Right hindlimb (tissue), 1 donor: ENCODE measurements around the gene NEURL3.
"Not testable (repeated sequence)": the region's sequence is repeated elsewhere in the genome, so short reads cannot be mapped to it uniquely, and the experiment has no call there.

Source experiments
- DNase-seq: peaks from one replicate; pipeline ENCODE4 v3.0.0-alpha.2; 2018

Gene NEURL3

GRCh38 chr2:96505231-96505889 lies at the start of gene NEURL3:
TSS of gene NEURL3 (minus strand) at chr2:96505357. CDS start at chr2:96505286, 71 bp downstream.
- DNase-seq, result no peak

- no peak for DNase-seq
Observed at GRCh38 chr2:96554293-96555145, 49.4 kb upstream of the NEURL3 start.

- DNase-seq, result not testable (repeated sequence)
Observed at GRCh38 chr2:96553957-96554292, 48.8 kb upstream of the NEURL3 start.

- DNase-seq, result no peak
Observed at GRCh38 chr2:96553176-96553956, 48.2 kb upstream of the NEURL3 start.

- no peak for DNase-seq
Observed at GRCh38 chr2:96552315-96553175, 47.4 kb upstream of the NEURL3 start.

- DNase-seq, result no peak
Observed at GRCh38 chr2:96551605-96552314, 46.6 kb upstream of the NEURL3 start.

GRCh38 chr2:96550787-96551604 lies 45.8 kb upstream of the NEURL3 start:
- no peak for DNase-seq

GRCh38 chr2:96549967-96550786 lies 45.0 kb upstream of the NEURL3 start:
- no peak for DNase-seq

- no peak for DNase-seq
Observed at GRCh38 chr2:96549466-96549785, 44.3 kb upstream of the NEURL3 start.

- no peak for DNase-seq
Observed at GRCh38 chr2:96548558-96549465, 43.7 kb upstream of the NEURL3 start.

- no peak for DNase-seq
Observed at GRCh38 chr2:96547731-96548171, 42.6 kb upstream of the NEURL3 start.

- no peak for DNase-seq
Observed at GRCh38 chr2:96547203-96547641, 42.1 kb upstream of the NEURL3 start.

- DNase-seq, result no peak
Observed at GRCh38 chr2:96546797-96547196, 41.6 kb upstream of the NEURL3 start.

- DNase-seq, result no peak
Observed at GRCh38 chr2:96546321-96546720, 41.2 kb upstream of the NEURL3 start.

GRCh38 chr2:96542357-96542977 lies 37.3 kb upstream of the NEURL3 start:
- no peak for DNase-seq

- no peak for DNase-seq
Observed at GRCh38 chr2:96541398-96542152, 36.4 kb upstream of the NEURL3 start.

GRCh38 chr2:96540136-96540535 lies 35.0 kb upstream of the NEURL3 start:
- no peak for DNase-seq
